HEK293T (cell line): ENCODE data around the gene SH3RF3.

ENCODE experiments used
- BHLHE40 ChIP-seq: fragments of 450-650 bp; IDR thresholded peaks from 2 replicates; pipeline ENCODE4 v1.6.1; 2016; ENCODE audit warnings: mild to moderate bottlenecking, moderate library complexity, borderline replicate concordance
- CTBP1 ChIP-seq: fragments of 450-650 bp; IDR thresholded peaks from 2 replicates; pipeline ENCODE4 v1.6.1; 2016; ENCODE audit warnings: borderline replicate concordance
- FOXA1 ChIP-seq: fragments of 450-650 bp; IDR thresholded peaks from 2 replicates; pipeline ENCODE4 v1.6.1; 2016; ENCODE audit warnings: mild to moderate bottlenecking
- FOXK2 ChIP-seq: fragments of 450-650 bp; IDR thresholded peaks from 2 replicates; pipeline ENCODE4 v1.6.1; 2016; ENCODE audit warnings: mild to moderate bottlenecking
- FOXM1 ChIP-seq: fragments of 450-650 bp; IDR thresholded peaks from 2 replicates; pipeline ENCODE4 v1.6.1; 2017; ENCODE audit warnings: mild to moderate bottlenecking, borderline replicate concordance
- LEF1 ChIP-seq: fragments of 450-650 bp; IDR thresholded peaks from 2 replicates; pipeline ENCODE4 v1.6.1; 2017; ENCODE audit warnings: mild to moderate bottlenecking, borderline replicate concordance
- SUZ12 ChIP-seq: fragments of 450-650 bp; IDR thresholded peaks from 2 replicates; pipeline ENCODE4 v1.6.1; 2016; ENCODE audit warnings: mild to moderate bottlenecking
- TARDBP ChIP-seq: fragments of 450-650 bp; IDR thresholded peaks from 2 replicates; pipeline ENCODE4 v1.6.1; 2016
- ZNF384 ChIP-seq: fragments of 450-650 bp; IDR thresholded peaks from 2 replicates; pipeline ENCODE4 v1.6.1; 2016

- no peak for TF ChIP-seq FOXA1
- TF ChIP-seq SUZ12: no peak
- no peak for TF ChIP-seq BHLHE40
- no peak for TF ChIP-seq LEF1
- no peak for TF ChIP-seq FOXM1
- TF ChIP-seq ZNF384: no peak
- no peak for TF ChIP-seq FOXK2
- TF ChIP-seq CTBP1: no peak
- TF ChIP-seq TARDBP: no peak
These were observed 873 bp upstream of the SH3RF3 start for GRCh38 chr2:109128048-109128615.
